HCT116 (cell line): Measurements from ENCODE around the gene ATP7B.

Experiments
- CTCF ChIP-seq, 3 experiments: fragments of 200-600 bp in 1 of 3; sonication (generic) in 1 of 3; IDR thresholded peaks in 2 of 3; conservative IDR thresholded peaks in 1 of 3; 2 replicates each; pipeline ENCODE4 v1.5.1; 2012 to 2017; ENCODE audit warnings: low read depth in 2 of 3, low read length in 2 of 3, antibody characterized with exemption in 1 of 3, borderline replicate concordance in 1 of 3, control low read depth in 1 of 3, mild to moderate bottlenecking in 1 of 3, mixed read lengths in 1 of 3, mixed run types in 1 of 3, moderate library complexity in 1 of 3; ENCODE audit not compliant: insufficient read depth in 1 of 3
- EGR1 ChIP-seq: IDR thresholded peaks from 2 replicates; pipeline ENCODE4 v1.6.1; 2012; ENCODE audit warnings: low read depth
- EZH2 ChIP-seq: fragments of 200-600 bp; sonication (generic); IDR thresholded peaks from 2 replicates; pipeline ENCODE4 v1.6.1; 2017; ENCODE audit warnings: antibody characterized with exemption, mixed run types
- POLR2A ChIP-seq: IDR thresholded peaks from 2 replicates; pipeline ENCODE4 v1.7.0; 2011; ENCODE audit warnings: borderline replicate concordance; ENCODE audit not compliant: insufficient read depth, insufficient read length; ENCODE audit errors: extremely low read depth
- REST ChIP-seq: IDR thresholded peaks from 2 replicates; pipeline ENCODE4 v1.6.1; 2012; ENCODE audit warnings: low read depth
- ZBTB33 ChIP-seq: IDR thresholded peaks from 2 replicates; pipeline ENCODE4 v1.6.1; 2011; ENCODE audit warnings: mild to moderate bottlenecking, low read length, moderate library complexity; ENCODE audit not compliant: insufficient replicate concordance; ENCODE audit errors: extremely low read depth

GRCh38 chr13:52036037-52036436, 24.8 kb upstream of the ATP7B start:
- TF ChIP-seq CTCF (IDR thresholded peaks at IDR 0.05 in 2 of 3, conservative IDR thresholded peaks at IDR 0.05 in 1 of 3; ENCODE audit: borderline replicate concordance in 1 of 3, insufficient read depth in 1 of 3, low read depth in 2 of 3, low read length in 2 of 3) = no peak
- TF ChIP-seq ZBTB33 = no peak
- TF ChIP-seq POLR2A = no peak
- TF ChIP-seq EZH2 = no peak
- no peak for TF ChIP-seq REST
- no peak for TF ChIP-seq EGR1
